T-helper 1 cell (primary cell): Measurements from ENCODE around the gene GPRC5C.
"Not testable (repeated sequence)": the region's sequence is repeated elsewhere in the genome, so short reads cannot be mapped to it uniquely, and the experiment has no call there.

Experiments used
- DNase-seq, 5 donors: peaks; one replicate each; pipeline ENCODE4 v3.0.0-alpha.2; 2012 to 2020
- total RNA-seq, 4 donors: gene quantifications; one replicate each; lab custom pipeline; 2026; lab: John Stamatoyannopoulos, UW

Gene GPRC5C, protein sequence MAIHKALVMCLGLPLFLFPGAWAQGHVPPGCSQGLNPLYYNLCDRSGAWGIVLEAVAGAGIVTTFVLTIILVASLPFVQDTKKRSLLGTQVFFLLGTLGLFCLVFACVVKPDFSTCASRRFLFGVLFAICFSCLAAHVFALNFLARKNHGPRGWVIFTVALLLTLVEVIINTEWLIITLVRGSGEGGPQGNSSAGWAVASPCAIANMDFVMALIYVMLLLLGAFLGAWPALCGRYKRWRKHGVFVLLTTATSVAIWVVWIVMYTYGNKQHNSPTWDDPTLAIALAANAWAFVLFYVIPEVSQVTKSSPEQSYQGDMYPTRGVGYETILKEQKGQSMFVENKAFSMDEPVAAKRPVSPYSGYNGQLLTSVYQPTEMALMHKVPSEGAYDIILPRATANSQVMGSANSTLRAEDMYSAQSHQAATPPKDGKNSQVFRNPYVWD
- 0 to 0.12 (median 0) reads per million in 4 donors for total RNA-seq

DNA sequence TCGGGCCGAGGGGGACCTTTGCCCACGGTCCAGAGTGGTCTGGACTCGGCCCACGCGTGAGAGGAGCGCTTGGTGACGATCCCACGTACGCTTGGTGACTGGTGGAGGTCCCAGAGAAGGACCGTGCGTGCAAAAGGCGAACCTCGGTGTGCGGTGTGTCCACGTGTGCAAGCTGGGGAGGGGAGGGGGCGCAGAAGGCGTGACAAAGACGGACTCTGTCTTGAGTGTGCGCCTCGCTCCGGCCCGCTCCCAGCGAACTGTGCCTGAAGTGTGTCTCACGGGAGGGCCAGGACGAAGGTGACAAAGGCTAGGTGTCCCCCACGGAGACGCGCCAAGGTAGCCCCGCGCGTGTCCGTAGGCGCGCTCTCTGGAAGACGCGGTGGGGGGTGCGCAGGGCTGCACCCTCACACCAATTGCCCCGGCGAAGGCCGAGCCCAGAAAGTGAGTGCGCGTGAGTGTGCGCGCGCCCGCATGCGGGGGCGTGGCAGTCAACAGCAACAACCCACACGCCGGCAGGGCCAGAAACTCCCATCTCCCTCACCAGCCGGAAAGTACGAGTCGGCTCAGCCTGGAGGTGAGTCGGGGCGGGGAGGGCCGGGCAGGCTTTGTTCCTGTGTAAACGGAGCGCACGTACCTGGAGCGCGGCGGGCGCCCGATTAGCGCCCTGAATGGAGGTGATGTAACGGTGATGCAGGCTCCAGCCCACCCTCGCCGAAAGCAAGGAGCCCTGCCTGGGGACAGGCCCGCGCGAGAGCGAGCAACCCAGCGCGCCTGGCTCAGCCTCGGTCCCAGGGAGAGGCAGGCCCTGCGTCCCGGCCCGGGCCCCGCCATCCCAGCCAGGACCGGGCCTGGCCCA, at the start of gene GPRC5C:
TSS of gene GPRC5C (plus strand) at position 521 of the 856 bp plus-strand sequence. CDS start 7,689 bp downstream, outside the sequence.
- peak in 3 of 5 donors; percentile 18 to 48 (median 20) for DNase-seq

DNA sequence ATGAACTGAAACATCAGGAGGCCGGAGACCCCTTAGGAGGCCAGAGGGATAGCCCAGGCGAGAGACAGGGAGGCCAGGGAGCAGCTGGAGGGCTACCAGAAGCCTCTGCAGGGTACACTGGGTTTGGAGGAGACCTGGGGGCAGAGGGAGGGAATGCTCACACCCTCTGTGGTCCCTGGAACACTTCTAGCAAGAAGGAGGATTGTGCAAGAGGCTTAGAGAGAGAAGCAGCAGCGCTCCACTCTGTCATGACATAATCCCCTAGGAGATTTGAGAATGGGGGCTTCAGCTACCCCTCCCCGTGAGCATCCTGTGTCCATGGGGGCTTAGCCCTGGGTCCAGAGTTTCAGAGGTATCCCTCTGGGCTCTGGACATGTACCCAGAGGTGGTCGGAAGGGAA, 48.7 kb upstream of the GPRC5C start:
- no peak for DNase-seq

DNA sequence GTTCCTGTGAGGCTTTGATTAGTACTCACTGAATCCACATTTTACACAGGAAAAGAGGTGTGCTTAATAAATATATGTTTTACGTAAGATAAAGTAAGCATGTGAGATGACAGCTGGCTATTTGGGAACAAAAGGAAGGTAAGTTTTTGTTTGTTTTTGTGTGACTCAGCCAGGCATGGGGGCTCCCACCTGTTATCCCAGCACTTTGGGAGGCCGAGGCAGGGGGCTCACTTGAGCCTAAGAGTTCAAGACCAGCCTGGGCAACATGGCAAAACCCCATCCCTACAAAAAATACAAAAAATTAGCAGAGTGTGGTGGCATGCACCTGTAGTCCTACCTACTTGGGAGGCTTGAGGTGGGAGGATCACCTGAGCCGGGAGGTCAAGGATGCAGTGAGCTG, 46.7 kb upstream of the GPRC5C start:
- no peak for DNase-seq

DNA sequence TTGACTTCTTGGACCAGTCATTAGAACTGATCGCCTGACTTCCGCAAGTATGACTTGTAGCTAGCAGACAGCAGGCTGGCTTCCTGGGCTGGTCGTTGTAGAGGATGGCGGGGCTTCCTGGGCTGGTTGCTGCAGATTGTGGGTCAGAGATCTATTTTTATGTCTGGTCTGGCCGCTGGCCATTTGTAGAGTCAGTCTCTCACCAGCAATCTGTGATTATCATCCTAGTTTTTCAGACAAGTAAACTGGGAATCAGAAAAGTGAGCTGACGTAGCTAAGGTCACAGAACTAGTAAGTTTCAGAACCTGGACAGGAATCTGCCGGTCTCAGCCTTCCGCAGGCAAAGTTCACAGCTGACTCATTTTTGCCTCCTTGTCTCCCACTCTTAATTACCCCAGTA, 45.5 kb upstream of the GPRC5C start:
- DNase-seq = no peak

DNA sequence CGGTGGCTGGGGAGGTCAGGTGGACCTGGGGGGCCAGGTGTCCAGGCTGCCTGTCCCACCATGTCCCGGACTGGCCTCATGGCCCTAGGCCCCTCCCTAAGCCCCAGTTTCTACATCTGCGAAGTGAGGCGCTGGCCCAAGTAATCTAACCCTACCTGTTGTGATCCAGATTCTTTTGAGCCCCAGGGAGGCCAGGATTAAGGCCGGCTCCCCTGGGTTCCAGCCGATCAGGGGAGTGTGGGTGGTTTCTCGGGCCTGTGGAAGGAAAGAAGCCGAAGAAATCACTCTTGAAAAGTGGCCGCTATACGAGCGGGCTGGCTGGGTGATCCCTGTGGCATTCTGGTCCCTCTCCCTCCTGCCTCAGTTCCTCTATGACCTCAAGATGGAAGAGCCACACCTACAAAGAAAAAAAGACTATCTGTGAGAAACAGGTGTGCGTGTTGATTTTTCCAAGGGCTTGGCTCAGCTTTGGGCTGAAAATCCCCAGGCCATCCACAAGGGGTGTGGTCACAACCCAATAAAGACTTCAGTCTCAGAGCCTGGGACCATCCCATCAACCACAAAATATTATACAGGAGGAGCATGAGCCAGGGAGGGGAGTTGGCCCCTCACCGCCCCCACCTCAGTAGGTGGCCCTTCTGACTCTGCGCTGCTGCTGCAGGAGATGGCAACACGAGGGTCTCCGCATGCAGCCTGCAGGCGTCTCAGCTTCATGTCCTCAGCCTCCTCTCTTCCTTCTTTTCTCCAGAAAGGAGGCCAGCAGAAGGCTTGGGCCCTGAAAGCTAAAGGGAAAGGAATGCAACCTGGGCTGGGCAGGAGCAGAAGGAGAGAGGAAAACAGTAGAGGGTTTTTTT, 44.3 kb upstream of the GPRC5C start:
- no peak for DNase-seq

DNA sequence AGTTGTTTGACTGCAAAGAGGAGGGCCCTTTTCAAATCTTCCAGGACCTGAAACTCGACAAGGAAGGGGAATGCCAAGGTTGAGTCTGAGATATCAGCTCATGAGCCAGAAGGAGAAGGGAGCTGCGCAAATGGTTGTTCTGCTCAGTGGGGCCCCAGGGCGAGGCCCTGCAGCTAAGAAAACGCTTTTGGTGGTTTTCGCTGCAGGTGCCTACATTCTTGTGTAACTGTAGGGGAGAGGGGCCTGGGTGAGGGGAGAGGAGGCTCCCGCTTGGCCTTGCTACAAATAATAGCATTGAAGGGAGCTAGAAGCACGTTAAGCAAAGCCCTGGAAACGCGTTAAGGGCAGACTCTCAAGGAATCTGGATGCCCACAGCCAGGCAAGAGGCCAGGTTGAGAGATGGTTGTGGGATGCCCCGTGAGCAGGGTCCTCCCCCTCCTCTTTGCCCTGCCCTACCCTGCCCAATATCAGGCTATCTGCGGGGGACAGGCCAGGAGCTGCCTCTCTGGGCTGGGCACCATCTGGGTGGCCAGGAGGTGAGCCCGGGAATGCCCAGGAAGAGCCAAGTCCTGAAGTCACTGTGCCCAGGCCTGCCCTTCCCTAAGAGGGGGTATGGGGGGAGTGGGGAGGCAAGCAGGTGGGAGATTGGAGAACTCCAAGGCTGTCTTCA, 42.7 kb upstream of the GPRC5C start:
- no peak for DNase-seq

DNA sequence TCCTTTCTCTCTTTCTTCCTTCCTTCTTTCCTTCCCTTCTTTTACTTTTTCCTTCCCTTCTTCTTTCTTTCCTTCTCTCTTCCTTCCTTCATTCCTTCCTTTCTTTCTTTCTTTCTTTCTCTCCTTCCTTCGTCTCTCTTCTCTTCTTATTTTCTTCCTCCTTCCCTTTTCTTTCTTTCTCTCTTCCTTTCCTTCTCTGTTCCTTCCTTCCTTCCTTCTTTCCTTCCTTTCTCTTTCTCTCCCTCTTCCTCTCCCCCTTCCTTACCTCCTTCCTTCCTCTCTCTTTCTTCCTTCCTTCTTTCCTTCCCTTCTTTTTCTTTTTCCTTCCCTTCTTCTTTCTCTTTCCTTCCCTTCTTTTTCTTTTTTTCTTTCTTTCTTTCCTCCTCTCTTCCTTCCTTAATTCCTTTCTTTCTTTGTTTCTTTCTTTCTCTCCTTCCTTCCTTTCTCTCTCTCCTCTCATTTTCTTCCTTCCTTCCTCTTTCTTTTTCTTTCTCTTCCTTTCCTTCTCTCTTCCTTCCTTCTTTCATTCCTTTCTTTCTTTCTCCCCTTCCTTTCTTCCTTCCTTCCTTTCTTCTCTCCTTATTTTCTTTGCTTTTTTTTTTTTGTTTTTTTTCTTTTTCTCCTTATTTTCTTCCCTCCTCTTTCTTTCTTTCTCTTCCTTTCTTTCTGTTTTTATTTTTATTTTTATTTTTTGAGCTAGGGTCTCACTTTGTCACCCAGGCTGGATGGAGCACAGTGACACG, 41.8 kb upstream of the GPRC5C start:
- DNase-seq = no peak

DNA sequence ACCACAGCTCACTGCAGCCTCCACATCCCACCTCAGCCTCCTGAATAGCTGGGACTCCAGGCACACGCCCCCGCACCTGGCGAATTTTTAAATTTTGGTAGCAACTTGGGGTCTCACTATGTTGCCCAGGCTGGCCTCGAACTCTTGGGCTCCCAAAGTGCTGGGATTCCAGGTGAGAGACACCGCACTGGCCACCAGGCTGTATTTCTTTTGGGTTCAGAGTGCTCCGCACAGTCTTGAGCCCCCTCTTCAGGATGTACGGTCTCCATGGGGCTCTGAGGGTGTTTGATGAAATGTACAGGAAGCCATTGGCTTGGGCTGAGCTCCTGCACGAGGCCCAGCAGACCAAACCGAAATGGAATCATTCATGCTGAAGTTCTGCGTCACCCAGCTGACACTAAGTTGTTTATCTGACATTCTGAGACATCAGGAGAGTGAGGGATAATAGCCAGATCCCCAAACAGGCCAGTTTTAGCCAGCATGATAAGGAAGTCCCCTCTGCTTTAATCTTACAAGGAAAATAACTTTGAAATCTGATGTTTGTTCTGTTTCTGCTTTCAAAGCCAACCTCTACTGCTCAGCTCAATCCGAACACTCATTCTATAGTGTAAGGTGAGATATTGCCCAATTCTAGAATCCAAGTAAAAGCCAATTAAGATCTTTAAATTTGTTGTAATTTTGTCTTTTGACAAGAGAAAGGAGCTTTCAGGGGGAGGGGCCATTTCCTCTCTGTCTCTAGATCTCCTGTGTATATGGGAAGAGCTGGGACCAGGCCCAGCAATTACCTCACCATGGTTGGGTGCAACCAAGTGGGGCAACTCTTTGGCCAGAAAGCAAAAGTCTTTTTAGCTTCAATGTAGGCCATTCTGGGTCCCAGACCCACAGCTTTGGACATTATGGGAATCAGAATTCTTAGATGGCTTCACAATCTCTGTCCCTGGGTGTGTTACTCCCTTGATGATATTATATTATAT, 40.9 kb upstream of the GPRC5C start:
- no peak for DNase-seq

DNA sequence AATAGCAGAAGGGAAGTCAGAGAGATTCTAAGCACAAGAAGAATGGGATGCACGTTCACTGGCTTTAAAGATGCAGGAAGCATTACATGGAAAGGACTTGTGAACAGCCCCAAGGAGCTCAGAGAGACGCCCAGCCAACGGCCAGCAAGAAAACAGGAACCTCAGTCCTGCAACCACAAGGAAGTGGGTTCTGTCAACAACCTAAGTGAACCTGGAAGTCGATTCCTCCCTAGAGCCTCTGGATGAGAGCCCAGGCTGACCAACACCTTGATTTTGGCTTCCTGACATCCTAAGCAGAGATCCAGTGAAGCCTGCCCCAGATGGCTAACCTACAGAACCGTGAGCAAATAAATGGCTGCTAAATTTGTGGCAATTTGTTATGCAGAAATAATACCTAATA, 40.1 kb upstream of the GPRC5C start:
- no peak for DNase-seq

DNA sequence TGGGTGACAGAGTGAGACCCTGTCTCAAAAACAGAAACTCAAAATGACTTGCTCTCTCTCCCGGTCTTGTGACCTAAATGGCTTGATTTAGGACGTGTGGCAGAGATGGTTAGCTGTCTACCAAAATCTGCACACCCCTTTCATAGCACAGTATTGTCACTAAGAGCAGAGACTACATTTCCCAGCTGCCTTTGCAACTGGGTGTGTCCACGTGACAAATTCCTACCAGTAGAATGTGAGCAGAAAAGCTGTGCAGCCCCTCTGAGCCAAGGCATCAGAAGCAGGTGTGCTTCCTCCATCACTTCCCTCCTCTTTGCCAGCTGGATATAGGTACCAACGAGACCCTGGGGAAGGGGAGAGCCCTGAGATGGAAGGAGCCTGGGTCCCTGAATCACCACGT, 39.0 kb upstream of the GPRC5C start:
- no peak for DNase-seq

DNA sequence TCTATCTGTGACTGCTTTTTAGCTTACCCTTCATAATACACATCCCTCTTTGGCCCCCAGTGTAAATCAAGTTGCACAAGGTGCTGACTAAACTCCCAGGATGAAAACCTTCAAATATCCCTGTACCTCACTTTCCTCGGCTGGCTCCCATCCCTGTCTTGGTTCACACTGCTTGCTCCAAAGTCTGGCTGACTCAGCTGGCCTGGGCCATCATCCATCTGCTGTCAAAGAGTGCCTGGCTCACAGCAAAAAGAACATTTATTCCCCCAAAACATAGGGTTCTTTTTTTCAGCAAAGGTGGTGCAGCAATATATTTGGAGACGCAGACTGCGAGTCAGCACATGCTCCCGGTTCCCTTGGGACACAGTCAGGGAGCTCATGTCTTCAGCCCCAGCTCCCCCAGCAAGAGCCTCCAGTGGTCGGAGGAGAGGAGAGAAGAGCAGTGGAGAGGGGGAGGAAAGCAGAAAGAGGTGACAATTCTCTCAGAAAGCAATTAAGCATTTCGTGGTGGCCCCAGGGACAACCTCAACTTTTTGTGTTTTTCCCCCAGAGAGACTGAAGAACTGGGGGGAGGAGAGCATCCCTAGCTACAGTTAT, 38.4 kb upstream of the GPRC5C start:
- DNase-seq = no peak

DNA sequence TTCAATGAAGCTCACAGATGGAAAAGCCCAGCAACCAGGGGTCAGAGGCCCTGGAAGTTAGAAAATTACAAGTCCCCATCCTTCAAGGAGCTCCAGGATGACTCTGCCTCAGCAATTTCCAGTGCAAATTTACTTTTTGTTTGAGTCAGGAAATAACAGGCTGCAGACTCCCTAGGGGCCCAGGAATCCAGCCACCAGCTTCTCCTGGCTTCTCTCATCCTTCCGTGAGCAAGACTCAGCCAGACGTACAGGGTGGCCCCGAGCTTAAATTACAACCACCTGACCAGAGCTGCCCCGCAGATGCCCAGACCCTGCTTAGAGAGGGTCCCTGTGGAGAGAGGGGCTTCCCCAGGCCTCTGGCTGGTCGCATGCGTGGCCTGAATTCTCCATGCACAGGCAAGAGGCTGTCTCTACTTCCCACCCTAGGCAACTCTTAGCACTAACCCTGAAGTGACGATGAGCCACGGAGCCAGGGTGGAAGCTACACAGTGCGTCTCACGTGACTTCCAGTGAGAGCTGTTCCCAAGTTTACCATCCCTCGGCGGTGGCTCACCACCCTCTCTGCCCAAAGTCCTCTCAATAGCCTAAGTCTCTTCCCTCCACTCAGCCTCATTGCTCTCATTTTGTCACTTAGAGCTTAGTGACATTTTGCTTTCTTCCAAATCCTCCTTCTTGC, 37.5 kb upstream of the GPRC5C start:
- no peak for DNase-seq

DNA sequence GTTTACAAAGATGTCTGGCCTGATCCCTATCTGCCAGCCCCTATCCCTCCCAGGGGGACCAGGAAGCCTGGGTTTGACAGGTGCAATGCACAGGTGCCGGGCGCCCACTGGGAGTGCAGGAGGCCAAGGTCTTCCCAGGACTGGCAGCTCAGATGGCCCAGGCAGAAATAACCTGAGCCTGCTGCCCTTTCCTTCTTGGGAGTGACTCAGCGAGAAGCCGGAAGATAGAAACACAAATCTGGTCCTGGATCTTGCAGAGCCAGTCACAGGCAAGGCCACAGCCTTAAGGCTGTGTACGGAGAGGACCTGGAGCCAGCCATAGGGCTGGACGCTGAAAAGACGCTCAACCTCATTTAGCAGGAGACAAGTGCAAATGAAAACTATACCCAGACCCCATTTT, 36.9 kb upstream of the GPRC5C start:
- no peak for DNase-seq

DNA sequence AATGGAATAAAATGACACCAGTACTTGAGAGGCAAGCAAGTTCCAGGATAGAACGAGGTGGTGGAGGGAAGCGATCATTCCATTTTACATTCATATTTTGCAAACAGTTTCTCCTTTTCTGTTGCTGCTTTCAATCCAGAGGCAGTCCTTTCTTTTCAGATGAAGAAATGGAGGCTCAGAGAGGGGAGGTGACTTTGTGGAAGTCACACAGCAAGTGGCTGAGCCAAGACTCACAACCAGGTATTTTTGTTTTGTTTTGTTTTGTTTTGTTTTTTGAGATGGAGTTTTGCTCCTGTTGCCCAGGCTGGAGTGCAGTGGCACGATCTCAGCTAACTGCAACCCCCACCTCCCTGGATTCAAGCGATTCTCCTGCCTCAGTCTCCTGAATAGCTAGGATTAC, 35.3 kb upstream of the GPRC5C start:
- no peak for DNase-seq

DNA sequence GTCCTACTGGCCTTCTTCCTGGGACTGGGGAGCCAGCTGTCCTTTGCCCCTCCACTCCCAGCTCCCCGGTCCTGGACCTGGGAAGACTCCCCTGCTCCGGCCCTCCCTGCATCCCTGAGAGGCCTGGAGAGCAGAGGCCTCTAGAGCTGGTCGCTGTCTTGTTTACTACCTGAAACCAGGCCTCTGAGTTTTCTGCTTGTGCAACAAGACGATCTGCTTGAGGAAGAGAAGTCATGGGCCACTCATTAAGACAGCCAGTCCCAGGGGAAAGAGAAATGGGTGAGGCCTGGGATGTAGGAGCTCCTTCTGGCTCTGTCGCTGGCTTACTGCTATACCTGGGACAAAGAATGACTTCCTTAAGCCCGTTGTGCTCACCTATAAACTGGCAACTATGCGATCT, 29.8 kb upstream of the GPRC5C start:
- DNase-seq = no peak

DNA sequence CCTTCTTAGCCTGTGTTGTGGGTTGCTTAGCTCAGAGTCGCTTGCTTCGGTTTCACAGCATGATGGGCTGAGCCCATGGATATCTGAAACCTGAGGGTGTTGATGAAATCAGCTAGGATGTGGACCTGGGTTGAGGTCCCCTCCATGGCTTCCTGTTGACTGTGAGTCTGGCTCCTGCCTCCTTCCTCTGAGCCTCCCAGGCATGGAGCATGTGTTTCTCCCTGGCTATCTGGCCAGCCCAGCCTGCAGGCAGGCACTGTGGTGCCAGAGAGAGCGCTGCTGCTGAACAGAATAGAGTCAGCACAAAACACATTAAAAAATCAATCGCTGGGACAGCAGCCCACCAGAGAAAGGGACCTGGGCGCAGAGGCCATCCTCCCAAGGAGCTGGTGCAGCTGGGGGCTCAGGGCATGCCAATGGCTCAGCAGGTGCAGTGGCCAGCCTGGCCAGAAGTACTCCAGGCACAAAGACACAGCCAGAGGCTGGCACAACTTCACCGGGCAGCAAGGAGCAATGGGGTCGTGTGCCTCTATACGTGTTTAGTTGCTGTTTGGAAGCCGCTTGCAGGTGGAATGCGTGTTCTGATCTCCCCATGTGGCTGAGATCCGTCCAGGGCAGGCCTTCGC, 28.3 kb upstream of the GPRC5C start:
- DNase-seq = no peak

DNA sequence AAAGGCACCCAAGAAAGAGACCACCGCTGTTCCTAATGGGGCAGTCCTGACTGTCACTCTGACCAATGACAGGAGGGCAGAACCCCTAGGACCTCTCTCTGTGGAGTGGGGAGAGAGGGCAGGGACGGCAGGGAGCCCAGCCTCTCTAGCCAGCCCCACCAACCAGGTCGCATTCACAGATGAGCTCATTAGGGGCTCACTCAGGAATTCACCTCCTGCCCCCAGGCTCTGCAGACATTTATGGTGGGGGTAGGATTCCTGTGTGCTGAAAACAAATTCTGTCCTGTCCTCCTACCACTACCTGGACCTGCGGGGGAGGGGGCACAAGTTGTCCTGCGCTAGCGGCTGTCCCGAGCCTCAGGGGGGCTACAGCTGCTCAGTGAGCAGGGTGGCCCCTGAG, 27.7 kb upstream of the GPRC5C start:
- no peak for DNase-seq

DNA sequence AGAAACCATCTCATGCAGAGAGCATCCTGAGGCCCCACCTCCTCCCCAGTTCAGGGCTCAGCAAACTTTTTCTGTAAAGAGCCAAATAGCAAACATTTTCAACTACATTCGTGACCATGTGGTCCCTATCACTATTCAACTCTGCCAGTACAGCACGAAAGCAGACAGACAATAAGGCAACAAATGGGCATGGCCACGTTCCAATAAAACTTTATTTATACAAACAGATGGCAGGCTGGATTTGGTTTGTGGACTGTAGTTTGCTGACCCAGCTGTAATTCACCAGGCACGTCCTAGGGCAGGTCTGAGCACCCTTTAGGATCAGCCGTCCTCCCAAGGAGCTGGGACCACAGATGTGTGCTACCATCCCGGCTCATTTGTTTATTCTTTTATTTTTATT, 27.1 kb upstream of the GPRC5C start:
- no peak for DNase-seq

DNA sequence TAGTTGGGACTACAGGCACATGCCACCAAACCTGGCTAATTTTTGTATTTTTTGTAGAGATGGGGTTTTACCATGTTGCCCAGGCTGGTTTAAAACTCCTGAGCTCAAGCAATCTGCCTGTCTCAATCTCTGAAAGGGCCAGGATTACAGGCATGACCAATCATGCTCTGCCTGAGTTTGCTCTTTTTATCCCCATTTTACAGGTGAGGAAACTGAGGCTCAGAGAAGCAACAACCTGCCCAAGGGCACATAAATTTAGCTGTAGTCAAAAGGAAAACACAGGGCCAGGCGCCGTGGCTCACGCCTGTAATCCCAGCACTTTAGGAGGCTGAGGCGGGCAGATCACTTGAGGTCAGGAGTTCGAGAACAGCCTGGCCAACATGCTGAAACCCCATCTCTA, 26.6 kb upstream of the GPRC5C start:
- DNase-seq = not testable (repeated sequence)
